Measurements from ENCODE around the gene TENT4B. TPM values are rescaled to one million over a fixed set of nuclear protein-coding genes. Genes with fewer than 3 reads are reported as not detected.
A peak's percentile ranks its signal among the peaks of the same experiment; 100 is the strongest.

Gene TENT4B
- total RNA-seq, 1 experiment from 2014 or later = 28.6 TPM

DNA sequence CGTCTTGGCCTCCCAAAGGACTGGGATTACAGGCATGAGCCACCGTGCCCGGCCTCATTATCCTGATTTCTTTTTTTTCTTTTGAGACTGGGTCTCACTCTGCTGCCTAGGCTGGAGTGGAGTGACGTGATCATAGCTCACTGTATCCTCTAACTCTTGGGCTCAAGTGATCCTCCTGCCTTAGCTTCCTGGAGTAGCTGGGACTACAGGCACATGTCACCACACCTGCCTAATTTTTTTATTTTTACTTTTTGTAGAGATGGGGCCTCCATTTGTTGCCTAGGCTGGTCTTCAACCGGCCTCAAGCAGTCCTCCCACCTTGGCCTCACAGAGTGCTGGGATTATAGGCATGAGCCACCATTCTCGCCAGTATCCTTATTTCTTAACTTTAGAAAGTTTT, 3.5 kb downstream of the TENT4B start:
- peak overlapping the region; percentile 49 for H3K4me3 Mint-ChIP-seq (ENCODE audit: unreplicated experiment)
- Histone ChIP-seq H3K4me3 (ENCODE audit: low read depth, low read length) (no peak overlapping the region), H3K36me3 (ENCODE audit: control insufficient read depth, insufficient read depth, low read length) (peaks cover 1% of the 10 kb centered on the region; the same call in 1 of the 2 replicates), H3K9me3 (no peaks in the 10 kb centered on the region), H3K27me3 (replicated peaks; ENCODE audit: control insufficient read depth, insufficient read depth, low read length) (no peaks in the 10 kb centered on the region), H3K4me1 (peaks cover 16% of the 10 kb centered on the region)
- POLR2A ChIA-PET = no interaction called here
- H3K27ac Mint-ChIP-seq (ENCODE audit: unreplicated experiment) = no peak overlapping the region
- H3K27me3 Mint-ChIP-seq (ENCODE audit: insufficient read depth, unreplicated experiment) = no peaks in the 10 kb centered on the region
- BruUV-seq (replicated peaks) = no TSS peak
- CTCF ChIA-PET = interaction anchor here (1.4 kb wide), 1 partner anchor 54 kb away, joined by 5 read pairs; no protein-coding TSS in a partner anchor
- peaks cover 15% of the 10 kb centered on the region for H3K4me1 Mint-ChIP-seq (ENCODE audit: low read depth, unreplicated experiment)
- no peak for DNase-seq
- peaks cover 22% of the 10 kb centered on the region for H3K36me3 Mint-ChIP-seq (ENCODE audit: insufficient read depth, unreplicated experiment)
- no peaks in the 10 kb centered on the region for H3K9me3 Mint-ChIP-seq (ENCODE audit: unreplicated experiment)
- intact Hi-C loops (cut with micrococcal nuclease; ENCODE audit: unreplicated experiment) = loop anchor here (5.0 kb wide), 1 partner anchor 199 kb away; no protein-coding TSS in a partner anchor
- TF ChIP-seq, protein P1, sequence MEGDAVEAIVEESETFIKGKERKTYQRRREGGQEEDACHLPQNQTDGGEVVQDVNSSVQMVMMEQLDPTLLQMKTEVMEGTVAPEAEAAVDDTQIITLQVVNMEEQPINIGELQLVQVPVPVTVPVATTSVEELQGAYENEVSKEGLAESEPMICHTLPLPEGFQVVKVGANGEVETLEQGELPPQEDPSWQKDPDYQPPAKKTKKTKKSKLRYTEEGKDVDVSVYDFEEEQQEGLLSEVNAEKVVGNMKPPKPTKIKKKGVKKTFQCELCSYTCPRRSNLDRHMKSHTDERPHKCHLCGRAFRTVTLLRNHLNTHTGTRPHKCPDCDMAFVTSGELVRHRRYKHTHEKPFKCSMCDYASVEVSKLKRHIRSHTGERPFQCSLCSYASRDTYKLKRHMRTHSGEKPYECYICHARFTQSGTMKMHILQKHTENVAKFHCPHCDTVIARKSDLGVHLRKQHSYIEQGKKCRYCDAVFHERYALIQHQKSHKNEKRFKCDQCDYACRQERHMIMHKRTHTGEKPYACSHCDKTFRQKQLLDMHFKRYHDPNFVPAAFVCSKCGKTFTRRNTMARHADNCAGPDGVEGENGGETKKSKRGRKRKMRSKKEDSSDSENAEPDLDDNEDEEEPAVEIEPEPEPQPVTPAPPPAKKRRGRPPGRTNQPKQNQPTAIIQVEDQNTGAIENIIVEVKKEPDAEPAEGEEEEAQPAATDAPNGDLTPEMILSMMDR (IDR thresholded peaks at IDR 0.05; ENCODE audit: insufficient read depth in 1 of 2, low read depth in 1 of 2, low read length in 1 of 2, severe bottlenecking in 1 of 2, unreplicated experiment in 1 of 2) = no peak

DNA sequence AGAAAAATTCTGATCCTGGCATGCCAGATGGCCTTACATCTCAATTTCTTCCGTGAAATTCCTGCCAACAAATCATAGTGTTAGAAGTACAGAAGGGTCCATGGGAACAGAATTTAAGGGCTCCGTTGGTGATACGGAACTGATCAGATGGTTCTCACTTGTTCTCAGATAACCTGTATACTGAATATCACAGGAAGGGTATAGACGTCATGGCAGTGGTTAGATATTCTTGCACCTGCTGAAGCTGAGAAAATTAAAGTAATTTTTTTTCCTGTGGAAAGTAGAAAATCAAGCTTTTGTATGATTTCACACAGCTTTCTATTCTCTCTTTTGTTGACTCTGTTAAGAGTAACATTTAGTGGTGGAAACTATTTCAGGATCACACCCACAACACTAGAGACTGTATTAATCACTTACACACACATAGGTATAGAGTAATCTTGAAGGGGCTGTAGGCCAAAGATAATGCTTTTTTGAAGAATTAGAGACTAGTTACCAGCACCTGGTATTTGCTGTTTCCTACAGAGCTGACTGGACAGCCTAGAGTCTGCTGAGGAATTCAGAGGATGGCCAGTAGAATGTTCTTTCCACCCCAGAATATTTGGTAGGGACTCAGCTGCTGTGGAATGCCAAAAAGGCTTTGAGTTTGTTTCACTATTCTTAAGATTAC, 7.5 kb downstream of the TENT4B start:
- H3K27me3 ChIP-seq (replicated peaks; ENCODE audit: control insufficient read depth, insufficient read depth, low read length) = no peaks in the 10 kb centered on the region

DNA sequence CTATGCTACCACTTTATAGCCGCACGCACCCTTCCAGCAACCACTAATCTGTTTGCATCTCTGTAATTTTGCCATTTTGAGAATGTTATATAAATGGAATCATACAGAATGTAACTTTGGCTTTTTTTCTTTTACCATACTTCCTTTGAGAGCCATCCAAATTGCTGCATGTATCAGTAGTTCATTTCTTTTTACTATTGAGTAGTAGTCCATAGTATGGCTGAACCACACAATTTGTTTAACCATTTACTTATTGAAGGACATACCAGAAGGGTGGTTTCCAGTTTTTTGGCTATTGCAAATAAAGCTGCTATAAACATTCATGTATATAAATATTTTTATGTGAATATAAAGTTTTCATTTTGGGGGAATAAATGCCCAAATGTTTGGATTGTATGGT, 8.8 kb downstream of the TENT4B start:
- TF ChIP-seq, protein P1 (IDR thresholded peaks at IDR 0.05; ENCODE audit: insufficient read depth in 1 of 2, low read depth in 1 of 2, low read length in 1 of 2, severe bottlenecking in 1 of 2, unreplicated experiment in 1 of 2) = no peak

More for the DNA sequence above, 7.5 kb downstream of the TENT4B start:
- Mint-ChIP-seq H3K36me3 (ENCODE audit: insufficient read depth, unreplicated experiment) (peaks cover 6% of the 10 kb centered on the region), H3K9me3 (ENCODE audit: unreplicated experiment) (no peaks in the 10 kb centered on the region), H3K4me1 (ENCODE audit: low read depth, unreplicated experiment) (peaks cover 6% of the 10 kb centered on the region), H3K27me3 (ENCODE audit: insufficient read depth, unreplicated experiment) (no peaks in the 10 kb centered on the region), H3K27ac (ENCODE audit: unreplicated experiment) (no peak overlapping the region), H3K4me3 (ENCODE audit: unreplicated experiment) (no peak overlapping the region)
- BruUV-seq (replicated peaks) = no TSS peak
- H3K36me3 ChIP-seq (ENCODE audit: control insufficient read depth, insufficient read depth, low read length) = peaks cover 1% of the 10 kb centered on the region; the same call in 1 of the 2 replicates
- no peak overlapping the region for H3K4me3 ChIP-seq (ENCODE audit: low read depth, low read length)
- no peak for DNase-seq
- TF ChIP-seq, protein P1 (IDR thresholded peaks at IDR 0.05; ENCODE audit: insufficient read depth in 1 of 2, low read depth in 1 of 2, low read length in 1 of 2, severe bottlenecking in 1 of 2, unreplicated experiment in 1 of 2) = no peak
- intact Hi-C loops (cut with micrococcal nuclease; ENCODE audit: unreplicated experiment) = no loop called here
- peaks cover 14% of the 10 kb centered on the region for H3K4me1 ChIP-seq
- H3K9me3 ChIP-seq = no peaks in the 10 kb centered on the region
- ChIA-PET POLR2A (no interaction called here), CTCF (interaction anchor here (0.5 to 0.7 kb wide), 2 partner anchors 49 to 389 kb away, joined by 3 to 4 read pairs; no protein-coding TSS in a partner anchor)

More for the DNA sequence above, 8.8 kb downstream of the TENT4B start:
- H3K4me3 ChIP-seq (ENCODE audit: low read depth, low read length) = no peak overlapping the region
- intact Hi-C loops (cut with micrococcal nuclease; ENCODE audit: unreplicated experiment) = no loop called here
- peaks cover 8% of the 10 kb centered on the region for H3K4me1 Mint-ChIP-seq (ENCODE audit: low read depth, unreplicated experiment)
- no peaks in the 10 kb centered on the region for H3K9me3 Mint-ChIP-seq (ENCODE audit: unreplicated experiment)
- H3K27me3 ChIP-seq (replicated peaks; ENCODE audit: control insufficient read depth, insufficient read depth, low read length) = no peaks in the 10 kb centered on the region
- ChIA-PET POLR2A (no interaction called here), CTCF (interaction anchor here (1.1 kb wide), 1 partner anchor 42 kb away, joined by 3 read pairs; no protein-coding TSS in a partner anchor)
- no peaks in the 10 kb centered on the region for H3K9me3 ChIP-seq
- no peak for DNase-seq
- peaks cover 8% of the 10 kb centered on the region; the same call in 1 of the 2 replicates for H3K4me1 ChIP-seq
- peaks cover 1% of the 10 kb centered on the region; the same call in 1 of the 2 replicates for H3K36me3 ChIP-seq (ENCODE audit: control insufficient read depth, insufficient read depth, low read length)
- H3K27me3 Mint-ChIP-seq (ENCODE audit: insufficient read depth, unreplicated experiment) = no peaks in the 10 kb centered on the region
- BruUV-seq (replicated peaks) = no TSS peak
- no peak overlapping the region for H3K4me3 Mint-ChIP-seq (ENCODE audit: unreplicated experiment)
- peaks cover 6% of the 10 kb centered on the region for H3K36me3 Mint-ChIP-seq (ENCODE audit: insufficient read depth, unreplicated experiment)
- H3K27ac Mint-ChIP-seq (ENCODE audit: unreplicated experiment) = no peak overlapping the region
